K562 (cell line): ENCODE measurements around the gene TUBB4B. TPM values are rescaled to one million over a fixed set of nuclear protein-coding genes. Genes with fewer than 3 reads are reported as not detected.

ENCODE experiments used
- GABPB2 ChIP-seq: fragments of 250-450 bp; sonication (Bioruptor Pico); conservative IDR thresholded peaks from 2 replicates; pipeline ENCODE4 v1.5.1; 2021; ENCODE audit warnings: mild to moderate bottlenecking
- MAFG ChIP-seq: fragments of 450-650 bp; conservative IDR thresholded peaks from 2 replicates; pipeline ENCODE4 v1.6.1; 2016; ENCODE audit warnings: missing genetic modification characterization, missing compliant biosample characterization
- MNT ChIP-seq, 2 experiments: fragments of 450-650 bp; conservative IDR thresholded peaks; 2 replicates each; pipeline ENCODE4 v1.6.1; 2017; ENCODE audit warnings: mild to moderate bottlenecking in 2 of 2, moderate library complexity in 2 of 2
- RAD51 ChIP-seq: fragments of 450-650 bp; IDR thresholded peaks from 2 replicates; pipeline ENCODE4 v1.7.1; 2016; ENCODE audit warnings: low read depth, mild to moderate bottlenecking, borderline replicate concordance
- RB1 ChIP-seq: fragments of 450-650 bp; IDR thresholded peaks from 2 replicates; pipeline ENCODE4 v1.6.1; 2017; ENCODE audit warnings: low read depth, mild to moderate bottlenecking
- SMAD4 ChIP-seq: fragments of 250-450 bp; sonication (Bioruptor Pico); conservative IDR thresholded peaks from 2 replicates; pipeline ENCODE4 v1.8.0; 2021; ENCODE audit warnings: inconsistent platforms, mild to moderate bottlenecking, moderate library complexity
- SOX6 ChIP-seq: fragments of 450-650 bp; IDR thresholded peaks from 2 replicates; pipeline ENCODE4 v1.6.1; 2014; ENCODE audit warnings: mild to moderate bottlenecking
- YY1 ChIP-seq, 3 experiments: IDR thresholded peaks; 2 replicates each; pipeline ENCODE4 v1.6.1; 2011; ENCODE audit warnings: low read length in 2 of 3, mild to moderate bottlenecking in 2 of 3, moderate library complexity in 2 of 3, borderline replicate concordance in 1 of 3, control low read depth in 1 of 3, low read depth in 1 of 3; ENCODE audit not compliant: insufficient read depth in 3 of 3, insufficient replicate concordance in 2 of 3, control insufficient read depth in 1 of 3, insufficient read length in 1 of 3; ENCODE audit errors: extremely low read depth in 1 of 3
- ZNF668 ChIP-seq: fragments of 250-450 bp; sonication (Bioruptor Pico); IDR thresholded peaks from 2 replicates; pipeline ENCODE4 v1.8.0; 2022; ENCODE audit warnings: mild to moderate bottlenecking, inconsistent platforms
- polyA plus RNA-seq, 8 experiments: library from polyadenylated mRNA; depleted of rRNA in 4 of 8; stranded (reverse) in 5 of 8; unstranded in 3 of 8; fragments of >200 nt; fragmentation: Nextera tagmentation in 2 of 8; fragmentation: Illumina TruSeq in 1 of 8; extraction: Ambion mirVana in 2 of 8; extraction: Trizol in 1 of 8; gene quantifications; 2 replicates each; pipeline versions ENCODE4 v1.2.1 to v1.2.3, GENCODE V29; 2011 to 2014; ENCODE audit warnings: inconsistent platforms in 1 of 8, missing spikeins in 1 of 8
- total RNA-seq, 7 experiments: library from RNA; depleted of rRNA in 6 of 7; stranded (reverse); fragments of >200 nt in 6 of 7; fragmentation: Illumina TruSeq in 2 of 7; extraction: Trizol in 2 of 7; gene quantifications; 2 replicates each; pipeline versions ENCODE4 v1.2.1 to v1.2.3, GENCODE V29; 2011 to 2021; ENCODE audit warnings: low replicate concordance in 1 of 7
- TF ChIP-seq, protein P1 (sequence below): fragments of 450-650 bp; IDR thresholded peaks from 2 replicates; pipeline ENCODE4 v1.6.1; 2014; ENCODE audit warnings: low read depth, mild to moderate bottlenecking, moderate library complexity, borderline replicate concordance
- TF ChIP-seq, protein P2 (sequence below): IDR thresholded peaks from 2 replicates; pipeline ENCODE4 v1.6.1; 2011; ENCODE audit not compliant: insufficient read length; ENCODE audit errors: extremely low read depth
- TF ChIP-seq, protein P3 (sequence below), 2 experiments: fragments of 450-650 bp; formaldehyde crosslinking in 1 of 2; IDR thresholded peaks; 2 replicates each; pipeline versions ENCODE4 v1.4.0 to v1.6.1; 2014 to 2020; ENCODE audit warnings: mild to moderate bottlenecking in 2 of 2, borderline replicate concordance in 1 of 2, low read depth in 1 of 2
- TF ChIP-seq, protein P4 (sequence below): conservative IDR thresholded peaks from 2 replicates; pipeline ENCODE4 v1.6.1; 2011; ENCODE audit warnings: low read depth, mild to moderate bottlenecking, low read length; ENCODE audit not compliant: control insufficient read depth

Gene TUBB4B
- total and polyA plus RNA-seq, 9 of the 15 experiments (the other 6 are each of a cell fraction or from before 2014, with no cell fraction given), result 24.1 to 443 (median 268) TPM

DNA sequence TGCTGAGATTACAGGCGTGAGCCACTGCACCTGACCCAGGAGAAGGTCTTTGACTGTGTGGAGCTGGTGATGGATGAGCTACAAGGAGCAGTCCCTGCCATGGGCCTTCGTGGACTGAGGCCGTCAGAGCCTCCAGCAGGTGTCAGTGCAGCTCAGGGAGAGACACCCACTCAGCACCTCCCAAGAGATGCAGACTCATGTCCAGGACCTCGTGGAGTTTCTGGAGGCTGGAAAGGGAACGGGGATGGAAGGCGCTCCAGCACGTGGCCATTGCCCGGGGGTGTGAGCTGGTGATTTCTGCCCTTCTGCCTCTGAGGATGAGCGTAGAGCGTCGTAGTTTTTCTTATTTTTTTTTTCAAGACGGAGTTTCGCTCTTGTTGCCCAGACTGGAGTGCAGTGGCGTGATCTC, 45.9 kb downstream of the TUBB4B start (continued):
- TF ChIP-seq, protein P1, sequence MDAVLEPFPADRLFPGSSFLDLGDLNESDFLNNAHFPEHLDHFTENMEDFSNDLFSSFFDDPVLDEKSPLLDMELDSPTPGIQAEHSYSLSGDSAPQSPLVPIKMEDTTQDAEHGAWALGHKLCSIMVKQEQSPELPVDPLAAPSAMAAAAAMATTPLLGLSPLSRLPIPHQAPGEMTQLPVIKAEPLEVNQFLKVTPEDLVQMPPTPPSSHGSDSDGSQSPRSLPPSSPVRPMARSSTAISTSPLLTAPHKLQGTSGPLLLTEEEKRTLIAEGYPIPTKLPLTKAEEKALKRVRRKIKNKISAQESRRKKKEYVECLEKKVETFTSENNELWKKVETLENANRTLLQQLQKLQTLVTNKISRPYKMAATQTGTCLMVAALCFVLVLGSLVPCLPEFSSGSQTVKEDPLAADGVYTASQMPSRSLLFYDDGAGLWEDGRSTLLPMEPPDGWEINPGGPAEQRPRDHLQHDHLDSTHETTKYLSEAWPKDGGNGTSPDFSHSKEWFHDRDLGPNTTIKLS, result peak; percentile 42; the same call in 1 of the 2 replicates
- TF ChIP-seq YY1 (IDR thresholded peaks at IDR 0.05; ENCODE audit: borderline replicate concordance in 1 of 3, control insufficient read depth in 1 of 3, extremely low read depth in 1 of 3, insufficient read depth in 3 of 3, insufficient read length in 1 of 3, insufficient replicate concordance in 2 of 3, low read depth in 1 of 3, low read length in 2 of 3) (peak in 1 of 3 experiments; percentile 16), SMAD4 (no peak), ZNF668 (CRISPR knock-in tag) (no peak), GABPB2 (CRISPR knock-in tag) (no peak), MNT (conservative IDR thresholded peaks at IDR 0.05) (peak; percentile 62 to 78; a peak in 3 of 4 replicates), SOX6 (0 out of 2 replicates have a peak, but pooled peaks have one; percentile 16), RB1 (0 out of 2 replicates have a peak, but pooled peaks have one; percentile 55), MAFG (tag) (peak; percentile 61), RAD51 (peak; percentile 9; the same call in 1 of the 2 replicates)
- TF ChIP-seq, protein P2, sequence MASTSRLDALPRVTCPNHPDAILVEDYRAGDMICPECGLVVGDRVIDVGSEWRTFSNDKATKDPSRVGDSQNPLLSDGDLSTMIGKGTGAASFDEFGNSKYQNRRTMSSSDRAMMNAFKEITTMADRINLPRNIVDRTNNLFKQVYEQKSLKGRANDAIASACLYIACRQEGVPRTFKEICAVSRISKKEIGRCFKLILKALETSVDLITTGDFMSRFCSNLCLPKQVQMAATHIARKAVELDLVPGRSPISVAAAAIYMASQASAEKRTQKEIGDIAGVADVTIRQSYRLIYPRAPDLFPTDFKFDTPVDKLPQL, result no peak
- TF ChIP-seq, protein P3, sequence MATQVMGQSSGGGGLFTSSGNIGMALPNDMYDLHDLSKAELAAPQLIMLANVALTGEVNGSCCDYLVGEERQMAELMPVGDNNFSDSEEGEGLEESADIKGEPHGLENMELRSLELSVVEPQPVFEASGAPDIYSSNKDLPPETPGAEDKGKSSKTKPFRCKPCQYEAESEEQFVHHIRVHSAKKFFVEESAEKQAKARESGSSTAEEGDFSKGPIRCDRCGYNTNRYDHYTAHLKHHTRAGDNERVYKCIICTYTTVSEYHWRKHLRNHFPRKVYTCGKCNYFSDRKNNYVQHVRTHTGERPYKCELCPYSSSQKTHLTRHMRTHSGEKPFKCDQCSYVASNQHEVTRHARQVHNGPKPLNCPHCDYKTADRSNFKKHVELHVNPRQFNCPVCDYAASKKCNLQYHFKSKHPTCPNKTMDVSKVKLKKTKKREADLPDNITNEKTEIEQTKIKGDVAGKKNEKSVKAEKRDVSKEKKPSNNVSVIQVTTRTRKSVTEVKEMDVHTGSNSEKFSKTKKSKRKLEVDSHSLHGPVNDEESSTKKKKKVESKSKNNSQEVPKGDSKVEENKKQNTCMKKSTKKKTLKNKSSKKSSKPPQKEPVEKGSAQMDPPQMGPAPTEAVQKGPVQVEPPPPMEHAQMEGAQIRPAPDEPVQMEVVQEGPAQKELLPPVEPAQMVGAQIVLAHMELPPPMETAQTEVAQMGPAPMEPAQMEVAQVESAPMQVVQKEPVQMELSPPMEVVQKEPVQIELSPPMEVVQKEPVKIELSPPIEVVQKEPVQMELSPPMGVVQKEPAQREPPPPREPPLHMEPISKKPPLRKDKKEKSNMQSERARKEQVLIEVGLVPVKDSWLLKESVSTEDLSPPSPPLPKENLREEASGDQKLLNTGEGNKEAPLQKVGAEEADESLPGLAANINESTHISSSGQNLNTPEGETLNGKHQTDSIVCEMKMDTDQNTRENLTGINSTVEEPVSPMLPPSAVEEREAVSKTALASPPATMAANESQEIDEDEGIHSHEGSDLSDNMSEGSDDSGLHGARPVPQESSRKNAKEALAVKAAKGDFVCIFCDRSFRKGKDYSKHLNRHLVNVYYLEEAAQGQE (IDR thresholded peaks at IDR 0.05; ENCODE audit: borderline replicate concordance), result peak; percentile 68; the same call in 1 of the 2 replicates
- TF ChIP-seq, protein P3 (CRISPR knock-in tag; IDR thresholded peaks at IDR 0.05; ENCODE audit: low read depth), result no peak
- TF ChIP-seq, protein P4, sequence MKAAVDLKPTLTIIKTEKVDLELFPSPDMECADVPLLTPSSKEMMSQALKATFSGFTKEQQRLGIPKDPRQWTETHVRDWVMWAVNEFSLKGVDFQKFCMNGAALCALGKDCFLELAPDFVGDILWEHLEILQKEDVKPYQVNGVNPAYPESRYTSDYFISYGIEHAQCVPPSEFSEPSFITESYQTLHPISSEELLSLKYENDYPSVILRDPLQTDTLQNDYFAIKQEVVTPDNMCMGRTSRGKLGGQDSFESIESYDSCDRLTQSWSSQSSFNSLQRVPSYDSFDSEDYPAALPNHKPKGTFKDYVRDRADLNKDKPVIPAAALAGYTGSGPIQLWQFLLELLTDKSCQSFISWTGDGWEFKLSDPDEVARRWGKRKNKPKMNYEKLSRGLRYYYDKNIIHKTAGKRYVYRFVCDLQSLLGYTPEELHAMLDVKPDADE, result 0 out of 2 replicates have a peak, but pooled peaks have one; percentile 37
